H1 (cell line): ENCODE data around the gene MARK3. TPM values are rescaled to one million over a fixed set of nuclear protein-coding genes. Genes with fewer than 3 reads are reported as not detected.

Experiments used
- BCL11A ChIP-seq, 2 experiments: IDR thresholded peaks; one replicate each; pipeline ENCODE4 v1.6.1; 2011; ENCODE audit warnings: low read depth in 2 of 2, low read length in 2 of 2, mild to moderate bottlenecking in 2 of 2
- EGR1 ChIP-seq: IDR thresholded peaks from 2 replicates; pipeline ENCODE4 v1.6.1; 2011; ENCODE audit warnings: low read depth, low read length, borderline replicate concordance
- EP300 ChIP-seq, 2 experiments: IDR thresholded peaks; 1 replicate in 1 of 2; 2 replicates in 1 of 2; pipeline ENCODE4 v1.6.1; 2011 to 2012; ENCODE audit warnings: low read depth in 2 of 2, low read length in 2 of 2, mild to moderate bottlenecking in 2 of 2, borderline replicate concordance in 1 of 2, inconsistent platforms in 1 of 2, moderate library complexity in 1 of 2
- HDAC6 ChIP-seq: IDR thresholded peaks from one replicate; pipeline ENCODE4 v1.7.1; 2012; ENCODE audit warnings: low read depth, mild to moderate bottlenecking, inconsistent platforms, low read length, moderate library complexity
- MAFK ChIP-seq: IDR thresholded peaks from 2 replicates; pipeline ENCODE4 v1.6.1; 2012; ENCODE audit warnings: low read depth, mild to moderate bottlenecking, improper control_type of control experiment, low read length
- SAP30 ChIP-seq: fragments of 300-600 bp; sonication (generic); IDR thresholded peaks from 2 replicates; pipeline ENCODE4 v1.7.1; 2012; ENCODE audit warnings: low read length, moderate library complexity, mild to moderate bottlenecking, inconsistent platforms; ENCODE audit not compliant: insufficient read depth, insufficient replicate concordance
- TEAD4 ChIP-seq: IDR thresholded peaks from 2 replicates; pipeline ENCODE4 v1.6.1; 2012; ENCODE audit warnings: low read depth, low read length, inconsistent platforms, mixed read lengths
- YY1 ChIP-seq: IDR thresholded peaks from 2 replicates; pipeline ENCODE4 v1.6.1; 2011; ENCODE audit warnings: low read depth, mild to moderate bottlenecking, low read length
- polyA plus RNA-seq, 7 experiments: library from polyadenylated mRNA; depleted of rRNA in 3 of 7; stranded (reverse) in 5 of 7; unstranded in 2 of 7; fragments of >200 nt in 5 of 7; fragments of 200-250 nt in 2 of 7; gene quantifications; 1 replicate in 5 of 7; 2 replicates in 1 of 7; 4 replicates in 1 of 7; pipeline versions ENCODE4 v1.2.1 to v1.2.3, GENCODE V29; 2011 to 2013; ENCODE audit warnings: missing spikeins in 2 of 7, mixed read lengths in 2 of 7
- total RNA-seq: library from RNA; stranded (reverse); fragmentation: NEBNext Ultra II Directional; extraction: Animal tissue kit (Norgen Biotek cat#: 25700); gene quantifications from 2 replicates; pipeline ENCODE4 v1.2.1, GENCODE V29; 2021
- TF ChIP-seq, protein P1 (sequence below), 3 experiments: IDR thresholded peaks; 1 replicate in 2 of 3; 2 replicates in 1 of 3; pipeline versions ENCODE4 v1.5.1 to v1.6.1; 2011; ENCODE audit warnings: low read length in 3 of 3, mild to moderate bottlenecking in 3 of 3, inconsistent platforms in 2 of 3, low read depth in 1 of 3, moderate library complexity in 1 of 3; ENCODE audit not compliant: insufficient read depth in 1 of 3; ENCODE audit errors: control extremely low read depth in 1 of 3

MARK3 gene
- total and polyA plus RNA-seq, 2 of the 8 experiments (the other 6 are each of a cell fraction or from before 2014, with no cell fraction given): 39.4 to 76.9 TPM

DNA sequence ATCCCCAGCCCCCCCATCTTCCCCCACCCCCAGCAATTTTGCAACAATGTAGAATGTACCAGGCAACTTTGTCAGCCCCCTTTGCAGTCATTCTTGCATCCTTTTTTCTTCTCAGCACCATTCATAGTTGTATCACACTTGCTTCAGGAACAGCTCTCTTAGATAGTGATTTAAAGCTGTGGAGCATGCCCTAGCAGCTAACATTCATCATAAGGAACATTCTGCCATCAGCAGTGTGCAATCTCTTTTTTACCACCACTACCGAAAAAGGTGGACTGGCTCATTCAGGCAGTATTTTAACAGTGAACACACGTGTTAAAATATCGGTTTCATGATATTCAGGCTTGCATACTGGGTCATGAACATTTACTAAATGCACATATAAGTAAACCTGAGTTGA, 45.1 kb downstream of the MARK3 start (continued):
- TF ChIP-seq BCL11A (IDR thresholded peaks at IDR 0.05; ENCODE audit: low read depth in 2 of 2, low read length in 2 of 2) (no peak), EGR1 (no peak), TEAD4 (no peak), SAP30 (no peak), HDAC6 (no peak), MAFK (no peak), EP300 (IDR thresholded peaks at IDR 0.05; ENCODE audit: borderline replicate concordance in 1 of 2, low read depth in 2 of 2, low read length in 2 of 2) (no peak), YY1 (no peak)
- TF ChIP-seq, protein P1, sequence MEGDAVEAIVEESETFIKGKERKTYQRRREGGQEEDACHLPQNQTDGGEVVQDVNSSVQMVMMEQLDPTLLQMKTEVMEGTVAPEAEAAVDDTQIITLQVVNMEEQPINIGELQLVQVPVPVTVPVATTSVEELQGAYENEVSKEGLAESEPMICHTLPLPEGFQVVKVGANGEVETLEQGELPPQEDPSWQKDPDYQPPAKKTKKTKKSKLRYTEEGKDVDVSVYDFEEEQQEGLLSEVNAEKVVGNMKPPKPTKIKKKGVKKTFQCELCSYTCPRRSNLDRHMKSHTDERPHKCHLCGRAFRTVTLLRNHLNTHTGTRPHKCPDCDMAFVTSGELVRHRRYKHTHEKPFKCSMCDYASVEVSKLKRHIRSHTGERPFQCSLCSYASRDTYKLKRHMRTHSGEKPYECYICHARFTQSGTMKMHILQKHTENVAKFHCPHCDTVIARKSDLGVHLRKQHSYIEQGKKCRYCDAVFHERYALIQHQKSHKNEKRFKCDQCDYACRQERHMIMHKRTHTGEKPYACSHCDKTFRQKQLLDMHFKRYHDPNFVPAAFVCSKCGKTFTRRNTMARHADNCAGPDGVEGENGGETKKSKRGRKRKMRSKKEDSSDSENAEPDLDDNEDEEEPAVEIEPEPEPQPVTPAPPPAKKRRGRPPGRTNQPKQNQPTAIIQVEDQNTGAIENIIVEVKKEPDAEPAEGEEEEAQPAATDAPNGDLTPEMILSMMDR (IDR thresholded peaks at IDR 0.05; ENCODE audit: control extremely low read depth in 1 of 3, insufficient read depth in 1 of 3, low read depth in 1 of 3, low read length in 3 of 3): no peak
- TF ChIP-seq, all 59 proteins: peak for 0
